Neural crest cell (in vitro differentiated cells): ENCODE results near the gene GABARAP. TPM values are rescaled to one million over a fixed set of nuclear protein-coding genes. Genes with fewer than 3 reads are reported as not detected.

Experiments used
- DNase-seq: peaks from one replicate; pipeline ENCODE4 v3.0.0; 2021; ENCODE audit warnings: low read depth, mixed read lengths, low spot score
- H3K27ac Mint-ChIP-seq: one replicate; pipeline ENCODE4 v1.8.0; 2021; ENCODE audit warnings: mild to moderate bottlenecking, mixed read lengths; ENCODE audit not compliant: unreplicated experiment
- H3K27me3 Mint-ChIP-seq: 2 replicates; pipeline ENCODE4 v1.8.0; 2021; ENCODE audit warnings: low read depth, mild to moderate bottlenecking, mixed read lengths
- H3K36me3 Mint-ChIP-seq: 2 replicates; pipeline ENCODE4 v1.8.0; 2021; ENCODE audit warnings: low read depth, mild to moderate bottlenecking, mixed read lengths
- H3K4me1 Mint-ChIP-seq: 2 replicates; pipeline ENCODE4 v1.8.0; 2021; ENCODE audit warnings: mixed read lengths
- H3K4me3 Mint-ChIP-seq: one replicate; pipeline ENCODE4 v1.8.0; 2021; ENCODE audit warnings: mild to moderate bottlenecking, mixed read lengths
- H3K9me3 Mint-ChIP-seq: 2 replicates; pipeline ENCODE4 v1.8.0; 2021; ENCODE audit warnings: mixed read lengths
- CTCF ChIP-seq: fragments of 200-600 bp; sonication (generic); conservative IDR thresholded peaks from 2 replicates; pipeline ENCODE4 v1.5.0; 2021; ENCODE audit warnings: antibody characterized with exemption, mild to moderate bottlenecking
- total RNA-seq: library from RNA; stranded (reverse); gene quantifications from 2 replicates; pipeline ENCODE4 v1.2.1, GENCODE V29; 2021

The GABARAP gene
- total RNA-seq, 1 donor from 2014 or later, result 470 TPM

GRCh38 chr17:7223375-7223774 is 18.9 kb downstream of the GABARAP start:
- TF ChIP-seq CTCF, result no peak
- Mint-ChIP-seq H3K4me1 (peaks cover 29% of the 10 kb centered on the region), H3K9me3 (no peaks in the 10 kb centered on the region), H3K27me3 (peaks cover 27% of the 10 kb centered on the region), H3K4me3 (peak overlapping the region; percentile 98), H3K36me3 (peaks cover 14% of the 10 kb centered on the region), H3K27ac (no peak overlapping the region)
- DNase-seq, result no peak

- Mint-ChIP-seq H3K9me3 (no peaks in the 10 kb centered on the region), H3K4me1 (peaks cover 33% of the 10 kb centered on the region), H3K4me3 (peak overlapping the region; percentile 98), H3K27ac (no peak overlapping the region), H3K27me3 (peaks cover 27% of the 10 kb centered on the region), H3K36me3 (peaks cover 10% of the 10 kb centered on the region)
- DNase-seq, result no peak
- TF ChIP-seq CTCF, result no peak
Measured at GRCh38 chr17:7222972-7223292, 19.3 kb downstream of the GABARAP start.

DNA sequence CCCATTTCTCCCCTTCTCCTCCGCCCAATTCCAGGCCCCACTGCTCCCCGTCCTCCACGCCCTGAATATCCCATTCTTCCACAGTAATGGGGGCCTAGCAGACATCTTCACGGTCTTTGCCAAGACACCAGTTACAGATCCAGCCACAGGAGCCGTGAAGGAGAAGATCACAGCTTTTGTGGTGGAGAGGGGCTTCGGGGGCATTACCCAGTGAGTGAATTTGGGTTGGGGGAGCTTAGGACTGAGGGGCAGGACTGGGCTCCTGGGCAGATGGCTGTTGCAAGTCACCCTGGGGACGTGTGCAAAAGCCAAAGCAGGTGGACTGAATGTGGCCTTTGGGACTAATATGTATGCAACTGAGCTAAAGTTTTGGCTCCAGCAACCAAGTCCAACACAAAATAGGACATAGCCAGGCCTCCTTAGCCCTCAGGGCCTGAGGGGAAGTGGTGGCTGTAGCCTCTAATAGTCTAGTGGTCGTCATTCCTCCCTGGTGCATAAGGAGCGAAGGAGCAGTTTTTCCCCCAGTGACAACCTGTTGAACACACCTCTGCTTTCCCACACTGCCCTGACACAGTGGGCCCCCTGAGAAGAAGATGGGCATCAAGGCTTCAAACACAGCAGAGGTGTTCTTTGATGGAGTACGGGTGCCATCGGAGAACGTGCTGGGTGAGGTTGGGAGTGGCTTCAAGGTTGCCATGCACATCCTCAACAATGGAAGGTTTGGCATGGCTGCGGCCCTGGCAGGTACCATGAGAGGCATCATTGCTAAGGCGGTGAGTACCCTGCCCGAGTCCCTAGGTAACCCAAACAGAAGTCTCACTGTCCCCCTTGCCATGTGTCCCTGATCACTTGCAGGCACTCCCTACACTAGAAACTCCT is 19.9 kb downstream of the GABARAP start:
- no peak for DNase-seq
- TF ChIP-seq CTCF, result no peak
- Mint-ChIP-seq H3K36me3 (peaks cover 9% of the 10 kb centered on the region), H3K9me3 (no peaks in the 10 kb centered on the region), H3K4me3 (peak overlapping the region; percentile 98), H3K27ac (peak overlapping the region; percentile 78), H3K4me1 (peaks cover 39% of the 10 kb centered on the region), H3K27me3 (peaks cover 30% of the 10 kb centered on the region)

DNA sequence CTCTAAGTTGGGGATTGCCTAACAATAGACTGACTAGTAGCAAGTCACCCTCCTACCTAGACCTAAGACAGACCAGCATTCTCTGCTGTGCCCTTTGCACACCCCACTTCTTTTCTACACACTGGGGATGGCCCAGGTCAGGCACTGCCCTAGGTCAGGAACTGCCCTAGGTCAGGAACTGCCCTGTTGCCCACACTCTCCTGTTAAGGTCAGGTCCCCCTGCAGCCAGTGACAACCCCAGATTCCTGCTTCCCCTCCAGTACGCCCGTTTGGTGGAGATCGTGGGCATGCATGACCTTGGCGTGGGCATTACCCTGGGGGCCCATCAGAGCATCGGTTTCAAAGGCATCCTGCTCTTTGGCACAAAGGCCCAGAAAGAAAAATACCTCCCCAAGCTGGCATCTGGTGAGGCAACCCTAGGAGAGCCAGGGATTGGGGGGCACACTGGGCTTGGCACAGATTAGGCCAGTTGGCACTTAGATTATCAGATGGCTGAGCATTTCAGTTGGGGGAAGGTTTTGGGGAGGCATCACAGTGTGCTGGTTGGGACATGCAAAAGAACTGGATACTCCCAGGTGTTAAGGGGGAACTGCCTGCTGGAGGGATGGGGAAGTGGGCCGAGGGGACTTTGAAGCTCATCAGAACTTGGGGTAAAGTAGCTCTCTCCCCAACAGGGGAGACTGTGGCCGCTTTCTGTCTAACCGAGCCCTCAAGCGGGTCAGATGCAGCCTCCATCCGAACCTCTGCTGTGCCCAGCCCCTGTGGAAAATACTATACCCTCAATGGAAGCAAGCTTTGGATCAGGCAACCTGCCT is 20.8 kb downstream of the GABARAP start:
- Mint-ChIP-seq H3K4me1 (peaks cover 42% of the 10 kb centered on the region), H3K9me3 (no peaks in the 10 kb centered on the region), H3K27me3 (peaks cover 33% of the 10 kb centered on the region), H3K27ac (peak overlapping the region; percentile 58), H3K36me3 (peaks cover 9% of the 10 kb centered on the region), H3K4me3 (peak overlapping the region; percentile 98)
- DNase-seq, result no peak
- TF ChIP-seq CTCF, result no peak

DNA sequence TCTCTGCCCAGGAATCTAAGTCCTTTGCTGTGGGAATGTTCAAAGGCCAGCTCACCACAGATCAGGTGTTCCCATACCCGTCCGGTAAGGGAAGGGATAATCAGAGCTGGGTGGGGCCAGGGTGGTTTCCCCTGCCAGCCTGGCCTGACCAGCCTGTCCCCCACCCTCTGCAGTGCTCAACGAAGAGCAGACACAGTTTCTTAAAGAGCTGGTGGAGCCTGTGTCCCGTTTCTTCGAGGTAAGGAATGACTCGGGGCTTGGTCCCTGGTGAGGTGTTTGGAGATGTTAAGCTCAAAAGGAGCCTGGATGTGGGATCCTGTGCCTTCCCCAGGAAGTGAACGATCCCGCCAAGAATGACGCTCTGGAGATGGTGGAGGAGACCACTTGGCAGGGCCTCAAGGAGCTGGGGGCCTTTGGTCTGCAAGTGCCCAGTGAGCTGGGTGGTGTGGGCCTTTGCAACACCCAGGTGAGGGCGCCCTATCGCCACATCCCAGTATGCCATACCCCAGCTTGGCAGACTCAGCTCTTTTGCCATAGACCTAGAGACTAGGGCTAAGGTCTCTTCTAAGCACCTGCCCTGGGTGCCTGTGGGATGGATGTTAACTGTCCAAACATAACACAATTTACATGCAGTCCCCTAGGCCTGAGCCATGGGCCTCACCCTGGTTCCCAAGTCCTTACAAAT is 21.5 kb downstream of the GABARAP start:
- peak; percentile 56 for TF ChIP-seq CTCF
- H3K4me3 Mint-ChIP-seq, result peak overlapping the region; percentile 98
- H3K36me3 Mint-ChIP-seq, result peaks cover 9% of the 10 kb centered on the region

More for the DNA sequence above, 21.5 kb downstream of the GABARAP start:
- no peak for DNase-seq
- peaks cover 50% of the 10 kb centered on the region for H3K4me1 Mint-ChIP-seq
- no peaks in the 10 kb centered on the region for H3K9me3 Mint-ChIP-seq
- peaks cover 39% of the 10 kb centered on the region for H3K27me3 Mint-ChIP-seq
- H3K27ac Mint-ChIP-seq, result peak overlapping the region; percentile 94
